Measurements from ENCODE around the gene PHACTR1. TPM values are rescaled to one million over a fixed set of nuclear protein-coding genes. Genes with fewer than 3 reads are reported as not detected.

PHACTR1 gene
- total RNA-seq, 2 donors from 2014 or later, result 6.0 to 12.9 TPM

DNA sequence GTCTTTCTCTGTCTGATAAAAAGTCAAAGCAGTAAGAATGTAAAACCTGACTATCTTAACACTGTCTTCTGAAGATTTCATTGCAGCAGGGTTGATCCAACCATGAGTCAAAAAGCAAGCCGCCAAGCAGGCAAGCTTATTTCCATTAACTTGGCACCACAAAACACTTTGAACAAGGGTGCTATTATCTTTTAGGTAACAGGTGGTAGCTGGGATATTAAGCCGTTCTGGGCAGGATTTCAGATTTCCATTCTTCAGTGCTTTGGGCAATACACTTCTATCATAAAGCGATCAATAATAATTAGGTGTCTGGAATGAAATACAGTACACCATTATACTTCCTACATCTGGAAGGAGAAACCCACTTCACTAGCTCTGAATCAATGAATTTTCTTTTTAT lies 429.9 kb downstream of the PHACTR1 start:
- intact Hi-C loops (cut with DNase I), result no loop called here
- DNase-seq, result peak in 2 of 4 donors; percentile 30 to 41
- Histone ChIP-seq H3K36me3 (replicated peaks in 1 of 2; ENCODE audit: insufficient read depth in 1 of 2, low read depth in 2 of 2) (no peaks in the 10 kb centered on the region), H3K4me1 (peaks cover 32% of the 10 kb centered on the region), H3K9me3 (no peaks in the 10 kb centered on the region), H3K27ac (no peak overlapping the region), H3K4me3 (no peak overlapping the region), H3K27me3 (no peaks in the 10 kb centered on the region)
- TF ChIP-seq POLR2A (IDR thresholded peaks at IDR 0.05), result no peak
- no peak for TF ChIP-seq CTCF (IDR thresholded peaks at IDR 0.05)
- 15 to 27% methylated on average over 3 of the region's 3 CpGs for WGBS, 2 donors
- ATAC-seq, result peak; percentile 66

GRCh38 chr6:13147376-13147775 lies 430.8 kb downstream of the PHACTR1 start:
- DNase-seq, result no peak
- Histone ChIP-seq H3K4me3 (no peak overlapping the region), H3K4me1 (peaks cover 32% of the 10 kb centered on the region), H3K9me3 (no peaks in the 10 kb centered on the region), H3K36me3 (replicated peaks in 1 of 2; ENCODE audit: insufficient read depth in 1 of 2, low read depth in 2 of 2) (no peaks in the 10 kb centered on the region), H3K27me3 (no peaks in the 10 kb centered on the region), H3K27ac (no peak overlapping the region)
- TF ChIP-seq POLR2A (IDR thresholded peaks at IDR 0.05), result no peak
- TF ChIP-seq CTCF (IDR thresholded peaks at IDR 0.05), result no peak
- ATAC-seq, result no peak
- 20 to 24% methylated on average over 1 of the region's 1 CpG for WGBS, 2 donors
- intact Hi-C loops (cut with DNase I), result no loop called here

- ATAC-seq (no peak), DNase-seq (no peak)
- Histone ChIP-seq H3K27ac (no peak overlapping the region), H3K4me3 (no peak overlapping the region), H3K9me3 (no peaks in the 10 kb centered on the region), H3K4me1 (peaks cover 32% of the 10 kb centered on the region), H3K36me3 (replicated peaks in 1 of 2; ENCODE audit: insufficient read depth in 1 of 2, low read depth in 2 of 2) (no peaks in the 10 kb centered on the region), H3K27me3 (no peaks in the 10 kb centered on the region)
- TF ChIP-seq POLR2A (IDR thresholded peaks at IDR 0.05) (no peak), CTCF (IDR thresholded peaks at IDR 0.05) (no peak)
- intact Hi-C loops (cut with DNase I), result no loop called here
- 61 to 63% methylated on average over 2 of the region's 2 CpGs for WGBS, 2 donors
Measured at GRCh38 chr6:13147782-13148181, 431.2 kb downstream of the PHACTR1 start.

- Histone ChIP-seq H3K4me1 (no peaks in the 10 kb centered on the region), H3K9me3 (no peaks in the 10 kb centered on the region), H3K27me3 (no peaks in the 10 kb centered on the region), H3K27ac (no peak overlapping the region), H3K4me3 (no peak overlapping the region), H3K36me3 (replicated peaks in 1 of 2; ENCODE audit: insufficient read depth in 1 of 2, low read depth in 2 of 2) (no peaks in the 10 kb centered on the region)
- TF ChIP-seq CTCF (IDR thresholded peaks at IDR 0.05) (no peak), POLR2A (IDR thresholded peaks at IDR 0.05) (no peak)
- intact Hi-C loops (cut with DNase I), result no loop called here
- WGBS, 2 donors, result 82 to 91% methylated on average over 4 of the region's 4 CpGs
- DNase-seq (no peak), ATAC-seq (no peak)
Measured at GRCh38 chr6:13152764-13153163, 436.2 kb downstream of the PHACTR1 start.

GRCh38 chr6:13156381-13156780 lies 439.8 kb downstream of the PHACTR1 start:
- Histone ChIP-seq H3K9me3 (no peaks in the 10 kb centered on the region), H3K27ac (no peak overlapping the region), H3K4me1 (no peaks in the 10 kb centered on the region), H3K36me3 (replicated peaks in 1 of 2; ENCODE audit: insufficient read depth in 1 of 2, low read depth in 2 of 2) (no peaks in the 10 kb centered on the region), H3K27me3 (no peaks in the 10 kb centered on the region), H3K4me3 (no peak overlapping the region)
- intact Hi-C loops (cut with DNase I), result no loop called here
- DNase-seq (no peak), ATAC-seq (no peak)
- TF ChIP-seq POLR2A (IDR thresholded peaks at IDR 0.05), result no peak
- no peak for TF ChIP-seq CTCF (IDR thresholded peaks at IDR 0.05)
- WGBS, 2 donors, result 92 to 96% methylated on average over 8 of the region's 8 CpGs
